DOHH2 (cell line): ENCODE data around the gene DHTKD1.

Experiments
- EZH2phosphoT487 ChIP-seq: fragments of 200-600 bp; sonication (generic); IDR thresholded peaks from 2 replicates; pipeline ENCODE4 v1.6.1; 2017; ENCODE audit warnings: borderline replicate concordance, mild to moderate bottlenecking, antibody characterized with exemption, low read length, moderate library complexity, mixed read lengths
- TF ChIP-seq, protein P1 (sequence below): fragments of 200-600 bp; sonication (generic); IDR thresholded peaks from one replicate; pipeline ENCODE4 v1.5.1; 2014; ENCODE audit warnings: antibody characterized with exemption, mild to moderate bottlenecking, low read depth, low read length; ENCODE audit not compliant: poor library complexity, severe bottlenecking

DNA sequence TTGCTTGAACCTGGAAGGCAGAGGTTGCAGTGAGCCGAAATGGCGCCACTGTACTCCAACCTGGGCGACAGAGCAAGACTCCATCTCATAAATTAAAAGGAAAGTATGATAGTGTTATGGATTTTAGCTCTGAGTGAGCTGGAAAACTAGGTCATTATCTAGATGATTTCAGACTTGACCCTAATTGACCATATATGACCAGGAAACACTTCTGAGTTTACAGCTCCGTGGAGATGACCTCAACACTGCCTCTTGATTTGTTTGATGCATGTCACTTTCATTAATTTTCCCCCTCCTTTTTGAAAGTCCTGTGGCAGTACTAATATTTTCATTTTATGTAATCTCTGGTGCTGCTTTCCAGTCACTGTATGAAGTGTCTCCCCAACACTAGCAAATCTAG, 52.9 kb downstream of the DHTKD1 start:
- TF ChIP-seq, protein P1, sequence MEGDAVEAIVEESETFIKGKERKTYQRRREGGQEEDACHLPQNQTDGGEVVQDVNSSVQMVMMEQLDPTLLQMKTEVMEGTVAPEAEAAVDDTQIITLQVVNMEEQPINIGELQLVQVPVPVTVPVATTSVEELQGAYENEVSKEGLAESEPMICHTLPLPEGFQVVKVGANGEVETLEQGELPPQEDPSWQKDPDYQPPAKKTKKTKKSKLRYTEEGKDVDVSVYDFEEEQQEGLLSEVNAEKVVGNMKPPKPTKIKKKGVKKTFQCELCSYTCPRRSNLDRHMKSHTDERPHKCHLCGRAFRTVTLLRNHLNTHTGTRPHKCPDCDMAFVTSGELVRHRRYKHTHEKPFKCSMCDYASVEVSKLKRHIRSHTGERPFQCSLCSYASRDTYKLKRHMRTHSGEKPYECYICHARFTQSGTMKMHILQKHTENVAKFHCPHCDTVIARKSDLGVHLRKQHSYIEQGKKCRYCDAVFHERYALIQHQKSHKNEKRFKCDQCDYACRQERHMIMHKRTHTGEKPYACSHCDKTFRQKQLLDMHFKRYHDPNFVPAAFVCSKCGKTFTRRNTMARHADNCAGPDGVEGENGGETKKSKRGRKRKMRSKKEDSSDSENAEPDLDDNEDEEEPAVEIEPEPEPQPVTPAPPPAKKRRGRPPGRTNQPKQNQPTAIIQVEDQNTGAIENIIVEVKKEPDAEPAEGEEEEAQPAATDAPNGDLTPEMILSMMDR: no peak
- no peak for TF ChIP-seq EZH2phosphoT487
